HG02642 (cell line): ENCODE data around the gene PTPRR.

Source experiments
- ATAC-seq: cut with Tn5 transposase; IDR thresholded peaks from one replicate; pipeline ENCODE4 v1.9.1; 2021; ENCODE audit warnings: mild to moderate bottlenecking; ENCODE audit not compliant: unreplicated experiment, poor library complexity

PTPRR gene

GRCh38 chr12:70626180-70626579, 294.4 kb downstream of the PTPRR start:
- ATAC-seq, result no peak

- no peak for ATAC-seq
These were observed 300.9 kb downstream of the PTPRR start for GRCh38 chr12:70619471-70620152.

GRCh38 chr12:70618371-70618770, 302.2 kb downstream of the PTPRR start:
- ATAC-seq, result no peak

GRCh38 chr12:70617450-70617849, 303.1 kb downstream of the PTPRR start:
- no peak for ATAC-seq

GRCh38 chr12:70615174-70615866, 305.2 kb downstream of the PTPRR start:
- ATAC-seq, result no peak

- ATAC-seq, result no peak
These were observed 310.6 kb downstream of the PTPRR start for GRCh38 chr12:70609739-70610491.

GRCh38 chr12:70609203-70609602, 311.3 kb downstream of the PTPRR start:
- ATAC-seq, result no peak

- no peak for ATAC-seq
These were observed 312.4 kb downstream of the PTPRR start for GRCh38 chr12:70608184-70608583.

GRCh38 chr12:70607107-70607506, 313.4 kb downstream of the PTPRR start:
- ATAC-seq, result no peak

- no peak for ATAC-seq
These were observed 314.6 kb downstream of the PTPRR start for GRCh38 chr12:70605976-70606375.

- no peak for ATAC-seq
These were observed 315.9 kb downstream of the PTPRR start for GRCh38 chr12:70604662-70605061.

- ATAC-seq, result no peak
These were observed 317.5 kb downstream of the PTPRR start for GRCh38 chr12:70603044-70603443.

- ATAC-seq, result no peak
These were observed 321.9 kb downstream of the PTPRR start for GRCh38 chr12:70598467-70599193.

GRCh38 chr12:70592664-70593063, 327.9 kb downstream of the PTPRR start:
- no peak for ATAC-seq

GRCh38 chr12:70590549-70591226, 329.9 kb downstream of the PTPRR start:
- no peak for ATAC-seq

- peak; percentile 87 for ATAC-seq
These were observed 330.5 kb downstream of the PTPRR start for GRCh38 chr12:70590051-70590450.
